Activated CD8-positive, alpha-beta memory T cell treated with anti-CD3 and anti-CD28 coated beads for 4 hours (primary cell): ENCODE data around the gene DIAPH1.
"Not testable (repeated sequence)": the region's sequence is repeated elsewhere in the genome, so short reads cannot be mapped to it uniquely, and the experiment has no call there.

ENCODE experiments used
- DNase-seq, 2 donors: peaks; one replicate each; pipeline ENCODE4 v3.0.0-alpha.2; 2020; ENCODE audit warnings: low read depth in 2 of 2

Gene DIAPH1

DNA sequence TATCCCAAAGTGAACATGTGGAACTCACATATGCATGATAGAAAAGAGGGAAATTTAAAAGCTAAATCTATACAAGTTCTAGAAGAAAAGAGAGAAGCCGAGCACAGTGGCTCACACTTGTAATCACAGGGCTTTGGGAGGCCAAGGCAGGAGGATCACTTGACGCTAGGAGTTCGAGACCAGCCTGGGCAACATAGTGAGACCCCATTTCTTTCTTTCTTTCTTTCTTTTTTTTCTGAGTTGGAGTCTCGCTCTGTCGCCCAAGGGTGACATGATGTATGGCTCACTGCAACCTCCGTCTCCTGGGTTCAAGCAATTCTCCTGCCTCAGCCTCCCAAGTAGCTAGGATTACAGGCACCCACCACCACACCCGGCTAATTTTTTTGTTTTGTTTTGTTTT is 8.9 kb downstream of the DIAPH1 start:
- not testable (repeated sequence) for DNase-seq

DNA sequence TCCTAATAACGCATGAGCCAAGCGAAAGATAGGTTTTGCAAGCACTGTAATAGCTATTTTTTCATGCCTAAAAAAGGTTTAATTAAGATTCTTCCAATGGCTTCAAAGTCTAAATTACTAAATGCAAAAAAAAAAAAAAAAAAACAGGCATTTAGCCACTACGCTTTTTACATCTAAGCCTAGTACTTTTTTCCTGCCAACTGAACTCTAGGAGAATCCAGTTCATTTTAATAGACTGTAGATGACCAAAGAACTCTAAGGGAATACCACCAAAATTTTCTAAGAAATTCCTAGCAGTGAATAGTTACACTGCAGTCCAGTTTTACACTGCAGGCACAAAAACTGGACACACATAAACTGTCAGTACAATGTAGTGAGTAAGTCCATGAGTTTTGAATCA is 9.8 kb downstream of the DIAPH1 start:
- DNase-seq = no peak

DNA sequence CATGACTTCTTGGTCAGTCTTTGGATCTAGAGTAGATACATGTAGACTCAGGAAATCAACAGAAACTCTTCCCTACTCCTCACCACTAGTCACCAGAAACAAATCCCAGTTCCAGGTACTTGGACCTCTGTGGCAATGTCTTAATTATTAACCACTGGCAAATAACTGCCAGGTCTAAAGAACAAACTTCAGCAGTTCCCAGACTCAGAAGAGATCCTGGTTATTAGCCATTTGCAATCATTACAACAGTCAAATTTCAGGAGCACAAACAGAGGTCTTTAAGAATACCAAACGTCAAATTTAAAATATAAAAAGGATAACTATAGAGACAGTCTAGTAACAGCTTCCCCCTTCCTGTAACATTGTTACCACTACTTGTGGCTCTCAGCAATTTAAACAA is 10.2 kb downstream of the DIAPH1 start:
- no peak for DNase-seq

DNA sequence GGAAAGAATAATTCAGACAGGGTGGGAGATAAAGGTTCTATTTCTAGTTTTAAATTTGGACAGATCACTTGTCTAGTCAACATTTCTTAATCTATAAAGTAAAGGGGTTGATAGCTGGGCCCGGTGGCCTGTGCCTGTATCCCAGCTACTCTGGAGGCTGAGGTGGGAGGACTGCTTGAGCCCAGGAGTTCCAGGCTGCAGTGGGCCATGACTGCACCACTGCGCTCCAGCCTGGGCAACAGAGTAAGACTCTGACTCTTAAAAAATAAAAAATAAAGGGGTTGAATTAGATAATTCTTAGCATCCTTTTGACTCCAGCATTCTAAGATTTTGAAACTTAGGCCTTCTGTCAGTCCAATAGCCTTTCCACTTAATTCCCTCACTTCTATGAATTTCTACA is 10.8 kb downstream of the DIAPH1 start:
- no peak for DNase-seq

DNA sequence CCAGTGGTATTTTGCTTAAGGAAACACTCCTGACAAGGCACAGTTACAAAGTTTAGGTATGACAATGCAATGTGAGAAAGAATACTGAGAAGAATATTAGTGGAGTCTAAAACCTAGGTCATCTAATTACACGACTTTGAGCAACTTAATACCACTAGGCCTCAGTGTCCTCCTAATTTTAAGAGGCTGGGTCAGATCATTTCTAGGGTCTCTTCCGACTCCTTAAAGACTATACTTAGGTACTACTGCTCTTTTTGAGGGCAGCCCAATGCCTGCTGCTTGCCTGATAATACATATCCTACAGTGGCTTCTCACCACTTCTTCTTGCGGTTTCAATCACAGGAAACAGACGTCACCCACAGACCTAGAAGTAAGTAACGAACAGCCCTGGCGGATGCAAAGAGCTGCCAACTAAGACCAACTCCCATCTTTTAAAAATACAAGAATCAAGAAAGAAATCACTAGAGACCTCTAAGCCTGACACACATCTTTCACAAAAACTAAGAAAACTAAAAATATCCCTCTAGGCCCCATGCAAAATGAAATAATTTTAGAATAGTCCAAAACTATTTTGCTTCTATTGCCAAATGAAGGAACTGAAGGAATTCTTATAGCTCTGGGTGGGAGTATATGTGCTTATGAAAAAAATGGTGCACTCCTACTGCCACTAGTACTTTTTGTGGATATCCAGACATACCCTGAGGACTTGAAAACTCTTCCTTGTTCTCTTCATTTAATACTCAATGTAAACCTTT is 13.1 kb downstream of the DIAPH1 start:
- peak; percentile 42 to 66 for DNase-seq

DNA sequence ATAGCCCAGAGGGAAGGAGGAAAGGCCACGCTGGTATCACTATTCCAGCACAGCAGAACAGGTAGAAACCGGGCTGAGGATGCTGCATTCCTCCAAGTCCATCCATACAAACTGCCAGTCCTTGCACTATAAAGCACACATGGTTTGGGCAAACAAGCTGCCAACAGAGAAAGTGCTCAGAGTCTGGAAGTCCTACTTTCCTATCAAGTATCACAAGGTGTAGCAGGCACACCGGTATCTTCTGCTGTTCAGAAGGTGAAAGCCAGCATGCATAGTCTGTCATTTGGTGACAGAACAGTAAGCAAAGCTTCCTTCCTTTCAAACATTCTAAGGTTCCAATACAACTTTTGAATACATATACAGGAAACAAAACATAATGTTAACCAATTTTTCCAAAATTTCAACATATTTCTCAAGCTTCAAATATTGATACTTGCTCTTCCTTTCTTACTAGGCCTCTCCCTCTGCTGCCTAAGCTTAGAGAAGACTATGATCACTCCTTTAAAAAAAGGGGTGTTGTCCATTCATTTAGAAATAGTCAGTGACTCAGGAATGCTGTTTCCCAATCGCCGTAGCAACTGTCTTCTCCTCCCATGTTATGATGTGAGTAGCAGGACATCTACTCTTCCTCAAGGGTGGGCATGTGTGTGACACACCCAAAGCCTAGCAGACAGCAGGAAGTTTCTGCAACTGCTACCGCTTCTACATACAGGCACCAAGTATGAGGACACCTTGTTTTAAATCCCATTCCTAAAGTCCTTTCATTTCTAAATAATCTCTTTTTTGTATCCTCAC is 14.7 kb downstream of the DIAPH1 start:
- no peak for DNase-seq

- no peak for DNase-seq
Measured at GRCh38 chr5:141602606-141603005, 16.2 kb downstream of the DIAPH1 start.

- DNase-seq = no peak
Measured at GRCh38 chr5:141598391-141599345, 20.1 kb downstream of the DIAPH1 start.

- DNase-seq = no peak
Measured at GRCh38 chr5:141597814-141598213, 21.0 kb downstream of the DIAPH1 start.

GRCh38 chr5:141597394-141597793 is 21.4 kb downstream of the DIAPH1 start:
- DNase-seq = no peak

DNA sequence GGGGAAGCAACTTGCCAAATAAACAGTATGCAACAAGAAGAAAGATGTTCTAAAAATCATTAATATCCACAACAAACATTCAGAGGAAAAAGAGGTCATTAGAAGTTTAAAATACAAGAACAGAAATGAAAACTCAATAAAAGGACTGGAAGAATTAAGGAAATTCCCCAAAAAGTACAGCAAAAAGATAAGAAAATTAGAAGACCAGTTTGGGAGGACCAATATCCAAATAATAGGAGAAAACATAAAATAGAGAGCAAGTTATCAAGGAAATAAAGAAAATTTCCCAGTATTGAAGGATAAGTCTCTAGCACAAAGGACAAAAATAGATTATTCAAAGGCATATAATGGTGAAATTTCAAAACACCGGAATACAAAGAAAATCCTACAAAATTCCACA is 21.9 kb downstream of the DIAPH1 start:
- no peak for DNase-seq

- no peak for DNase-seq
Measured at GRCh38 chr5:141590127-141590526, 28.7 kb downstream of the DIAPH1 start.

- no peak for DNase-seq
Measured at GRCh38 chr5:141586246-141586645, 32.6 kb downstream of the DIAPH1 start.

- DNase-seq = no peak
Measured at GRCh38 chr5:141585594-141585993, 33.2 kb downstream of the DIAPH1 start.

GRCh38 chr5:141574122-141574510 is 44.7 kb downstream of the DIAPH1 start:
- no peak for DNase-seq

- DNase-seq = no peak
Measured at GRCh38 chr5:141573489-141574121, 45.2 kb downstream of the DIAPH1 start.

DNA sequence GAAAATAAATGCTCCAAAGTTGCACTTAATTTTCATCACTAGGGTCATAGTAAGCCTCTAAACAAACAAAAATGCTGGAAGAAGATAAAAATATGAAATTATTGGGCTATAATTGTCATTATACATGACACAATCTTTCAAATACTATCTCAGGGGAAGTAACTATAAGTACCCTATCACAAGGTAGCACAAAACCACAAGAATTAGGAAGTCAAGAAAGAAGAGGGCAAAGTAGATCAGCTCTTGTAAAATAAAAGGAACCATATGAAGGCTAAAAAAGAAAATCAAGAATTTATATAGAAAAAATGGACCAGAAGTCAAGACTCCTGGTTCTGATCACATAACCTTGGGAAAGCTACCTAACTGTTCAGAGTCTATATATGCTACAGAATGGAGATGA is 48.1 kb downstream of the DIAPH1 start:
- DNase-seq = no peak

DNA sequence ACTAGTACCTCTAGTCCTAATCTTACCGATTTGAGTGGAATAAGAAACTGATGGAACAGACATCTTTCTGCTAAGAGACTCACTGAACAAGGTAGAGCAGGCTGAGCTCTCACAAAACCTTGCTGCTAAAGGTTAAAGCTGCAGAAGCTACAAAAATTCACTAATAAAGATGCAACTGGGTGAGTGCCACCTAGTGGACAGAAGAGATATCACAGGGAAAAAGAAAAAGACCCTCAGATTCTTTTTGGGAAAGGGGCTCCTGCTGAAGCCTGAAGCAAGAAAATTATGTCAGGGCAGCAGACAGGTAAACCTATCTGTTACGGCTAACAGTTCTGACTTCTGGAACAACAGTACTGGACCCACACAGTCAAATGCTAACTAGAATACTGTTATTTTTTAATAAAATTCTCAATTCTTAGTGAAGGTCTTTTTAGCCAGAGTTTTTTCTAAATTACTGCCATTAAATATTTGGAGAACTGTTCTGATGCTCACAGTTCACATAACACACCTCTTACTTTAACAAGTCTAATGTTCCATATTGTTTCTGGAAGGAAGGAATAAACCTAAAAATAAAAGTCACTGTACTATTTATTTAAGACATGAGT is 51.2 kb downstream of the DIAPH1 start:
- no peak for DNase-seq

- no peak for DNase-seq
Measured at GRCh38 chr5:141565826-141566570, 52.8 kb downstream of the DIAPH1 start.

DNA sequence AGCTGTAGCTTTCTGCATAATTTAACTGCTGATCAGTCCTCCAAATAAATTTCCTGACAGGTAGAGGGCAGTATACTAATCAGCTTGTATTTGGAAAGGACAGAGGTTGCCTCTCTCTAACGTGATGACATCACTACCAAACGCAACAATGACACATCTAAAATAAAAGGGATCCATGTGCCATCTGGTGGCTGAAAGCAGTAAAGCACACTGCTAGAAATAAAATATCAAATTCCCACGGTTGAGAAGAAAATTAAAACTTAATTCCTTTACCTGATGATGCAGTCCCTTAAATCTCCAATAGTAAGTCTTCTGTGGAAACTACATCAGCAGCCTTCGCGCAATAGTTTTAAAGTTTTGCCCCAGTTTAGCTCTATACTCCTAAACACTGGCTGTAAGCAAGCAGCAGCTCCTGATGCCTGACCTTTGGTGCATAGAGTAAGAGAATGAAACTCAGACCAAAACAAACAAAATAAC is 54.5 kb downstream of the DIAPH1 start:
- DNase-seq = peak; percentile 23 to 46
